ENCODE measurements around the gene LMAN1L.

GRCh38 chr15:74783072-74783807 is 29.4 kb upstream of the LMAN1L start:
- TF ChIP-seq CTCF (IDR thresholded peaks at IDR 0.05) = no peak
- no peak for TF ChIP-seq POLR2A (IDR thresholded peaks at IDR 0.05)
